Activated gamma-delta T cell treated with anti-CD3 and anti-CD28 coated beads, Interleukin-2, amount 50 U/mL, for 16 hours (primary cell): ENCODE data around the gene FTH1.

Source experiments
- DNase-seq: peaks from one replicate; pipeline ENCODE4 v3.0.0-alpha.2; 2020; ENCODE audit warnings: low read depth

The FTH1 gene

DNA sequence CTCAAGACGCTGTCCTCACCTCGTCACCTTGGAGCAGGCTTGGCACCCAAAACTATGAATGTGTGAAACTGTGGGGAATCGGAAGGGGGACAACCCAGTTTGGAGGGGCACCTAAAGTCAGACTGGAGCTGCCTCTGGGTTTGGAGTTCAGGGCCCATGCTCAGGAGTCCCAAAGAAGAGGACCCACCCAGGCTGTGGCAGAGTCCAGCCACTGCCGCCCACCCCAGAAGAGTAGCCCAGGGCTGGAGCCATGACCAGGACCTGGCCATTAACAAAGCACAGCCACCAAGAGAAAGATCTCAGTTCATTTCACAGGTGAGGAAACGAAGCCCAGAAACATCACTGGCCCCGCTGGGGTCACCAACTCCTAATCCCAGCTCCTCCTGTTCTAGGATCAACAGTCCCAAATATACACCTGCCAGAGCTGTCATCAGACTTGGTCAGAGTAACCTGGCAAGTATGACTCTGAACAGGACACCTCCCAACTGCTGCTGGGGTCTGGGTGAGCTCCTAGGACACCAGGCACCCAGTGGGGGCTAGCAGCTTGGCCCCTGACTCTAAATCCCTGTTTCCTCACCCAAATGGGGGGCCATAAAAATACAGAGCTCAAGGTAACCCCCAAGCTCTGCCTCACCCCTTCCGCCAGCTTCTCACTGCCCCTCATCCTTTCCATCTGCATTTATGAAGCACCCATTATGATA is 52.8 kb downstream of the FTH1 start:
- DNase-seq, result no peak
